RWPE1 (cell line): Measurements from ENCODE around the gene NLRX1.
"Not testable (repeated sequence)": the region's sequence is repeated elsewhere in the genome, so short reads cannot be mapped to it uniquely, and the experiment has no call there.

Experiments used
- CTCF ChIA-PET: fragments of 350-600 bp; sonication (Branson Sonifier 250); formaldehyde crosslinking; extraction: SDS; loops from one replicate; lab custom pipeline; 2021; lab: Yijun Ruan, JAX
- POLR2A ChIA-PET: fragments of 400-600 bp; formaldehyde crosslinking; extraction: SDS; loops from one replicate; lab custom pipeline; 2020; ENCODE audit warnings: antibody characterized with exemption; ENCODE audit not compliant: low non-redundant PET; lab: Yijun Ruan, JAX
- DNase-seq: peaks from one replicate; pipeline ENCODE4 v3.0.0; 2012; ENCODE audit warnings: low spot score
- H3K27ac ChIP-seq: fragments of 450-650 bp; 2 replicates; pipeline ENCODE4 v1.5.1; 2017
- TF ChIP-seq, protein P1 (sequence below): fragments of 450-650 bp; conservative IDR thresholded peaks from 2 replicates; pipeline ENCODE4 v1.5.1; 2017; ENCODE audit warnings: low read depth, mild to moderate bottlenecking

The NLRX1 gene

DNA sequence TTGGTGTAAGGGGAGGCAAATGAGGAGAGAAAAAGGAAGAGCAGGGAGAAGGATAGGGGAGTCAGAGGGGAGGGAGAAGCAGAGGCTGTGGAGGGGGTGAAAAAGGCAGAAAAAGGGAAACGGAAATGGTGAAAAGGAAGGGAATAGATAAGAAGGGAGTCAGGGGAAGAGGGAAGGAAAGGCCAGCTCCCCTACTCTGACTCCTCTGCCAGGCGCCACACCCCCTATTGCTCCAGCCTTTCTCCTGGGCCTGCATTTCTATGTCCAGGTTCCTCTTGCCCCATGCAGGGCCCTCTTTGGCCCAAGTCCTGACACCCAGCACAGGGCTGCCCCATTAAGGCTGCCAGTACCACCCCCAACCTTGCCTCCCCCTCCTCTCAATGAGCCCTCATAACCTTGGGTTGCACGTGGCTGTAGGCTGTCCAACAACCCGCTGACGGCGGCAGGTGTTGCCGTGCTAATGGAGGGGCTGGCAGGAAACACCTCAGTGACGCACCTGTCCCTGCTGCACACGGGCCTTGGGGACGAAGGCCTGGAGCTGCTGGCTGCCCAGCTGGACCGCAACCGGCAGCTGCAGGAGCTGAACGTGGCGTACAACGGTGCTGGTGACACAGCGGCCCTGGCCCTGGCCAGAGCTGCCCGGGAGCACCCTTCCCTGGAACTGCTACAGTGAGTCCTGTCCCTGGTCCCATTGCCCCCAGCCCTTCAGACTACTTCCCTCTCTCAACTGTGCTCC is 13.3 kb downstream of the NLRX1 start:
- TF ChIP-seq, protein P1, sequence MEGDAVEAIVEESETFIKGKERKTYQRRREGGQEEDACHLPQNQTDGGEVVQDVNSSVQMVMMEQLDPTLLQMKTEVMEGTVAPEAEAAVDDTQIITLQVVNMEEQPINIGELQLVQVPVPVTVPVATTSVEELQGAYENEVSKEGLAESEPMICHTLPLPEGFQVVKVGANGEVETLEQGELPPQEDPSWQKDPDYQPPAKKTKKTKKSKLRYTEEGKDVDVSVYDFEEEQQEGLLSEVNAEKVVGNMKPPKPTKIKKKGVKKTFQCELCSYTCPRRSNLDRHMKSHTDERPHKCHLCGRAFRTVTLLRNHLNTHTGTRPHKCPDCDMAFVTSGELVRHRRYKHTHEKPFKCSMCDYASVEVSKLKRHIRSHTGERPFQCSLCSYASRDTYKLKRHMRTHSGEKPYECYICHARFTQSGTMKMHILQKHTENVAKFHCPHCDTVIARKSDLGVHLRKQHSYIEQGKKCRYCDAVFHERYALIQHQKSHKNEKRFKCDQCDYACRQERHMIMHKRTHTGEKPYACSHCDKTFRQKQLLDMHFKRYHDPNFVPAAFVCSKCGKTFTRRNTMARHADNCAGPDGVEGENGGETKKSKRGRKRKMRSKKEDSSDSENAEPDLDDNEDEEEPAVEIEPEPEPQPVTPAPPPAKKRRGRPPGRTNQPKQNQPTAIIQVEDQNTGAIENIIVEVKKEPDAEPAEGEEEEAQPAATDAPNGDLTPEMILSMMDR: no peak
- H3K27ac ChIP-seq: no peak overlapping the region
- POLR2A ChIA-PET: no interaction called here
- DNase-seq: no peak
- CTCF ChIA-PET: interaction anchor here (1.1 kb wide), 1 partner anchor 15 kb away, joined by 3 read pairs; no protein-coding TSS in a partner anchor

DNA sequence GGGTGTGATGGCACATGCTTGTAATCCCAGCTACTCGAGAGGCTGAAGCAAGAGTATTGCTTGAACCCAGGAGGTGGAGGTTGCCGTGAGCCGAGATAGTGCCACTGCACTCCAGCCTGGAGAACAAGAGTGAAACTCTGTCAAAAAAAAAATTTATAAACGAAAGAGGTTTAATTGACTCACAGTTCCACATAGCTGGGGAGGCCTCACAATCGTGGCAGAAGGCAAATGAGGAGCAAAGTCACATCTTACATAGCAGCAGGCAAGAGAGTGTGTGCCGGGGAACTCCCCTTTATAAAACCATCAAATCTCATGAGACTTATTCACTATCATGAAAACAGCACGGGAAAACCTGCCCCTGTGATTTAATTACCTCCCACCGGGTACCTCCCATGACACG is 15.9 kb downstream of the NLRX1 start:
- H3K27ac ChIP-seq, DNase-seq, POLR2A ChIA-PET: not testable (repeated sequence)
- CTCF ChIA-PET: interaction anchor here (0.8 kb wide), 1 partner anchor 12 kb away, joined by 3 read pairs; no protein-coding TSS in a partner anchor

DNA sequence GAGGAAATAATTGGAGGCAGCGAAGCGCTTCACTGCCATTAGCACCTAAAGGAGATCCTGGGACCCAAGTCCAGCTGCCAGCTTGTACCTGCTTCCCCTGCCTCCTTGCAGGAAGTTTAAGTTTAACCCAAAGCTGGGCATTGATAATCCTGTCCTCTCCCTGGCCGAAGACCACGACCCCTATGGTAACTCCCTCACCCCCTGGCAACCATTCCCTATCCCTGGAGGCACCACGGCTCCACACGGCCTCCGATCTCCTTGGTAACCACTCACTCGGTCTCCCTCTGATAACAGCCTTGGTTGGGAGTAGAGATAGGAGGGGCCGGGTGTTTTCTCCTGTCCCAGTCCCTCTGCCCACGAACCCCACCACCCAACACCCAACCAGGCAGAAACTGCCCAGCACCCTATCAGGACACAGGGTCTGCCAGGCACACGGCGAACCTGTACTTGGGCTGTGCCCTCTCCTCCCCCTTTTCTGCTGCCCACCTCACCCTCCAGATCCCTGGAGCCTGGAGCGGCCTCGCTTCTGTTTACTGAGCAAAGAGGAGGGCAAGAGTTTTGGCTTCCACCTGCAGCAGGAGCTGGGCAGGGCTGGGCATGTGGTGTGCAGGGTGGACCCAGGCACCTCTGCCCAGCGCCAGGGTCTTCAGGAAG is 17.6 kb downstream of the NLRX1 start:
- no peak overlapping the region for H3K27ac ChIP-seq
- DNase-seq: no peak
- CTCF ChIA-PET: interaction anchor here (1.0 kb wide), 1 partner anchor 10 kb away, joined by 3 read pairs; no protein-coding TSS in a partner anchor
- TF ChIP-seq, protein P1: no peak
- POLR2A ChIA-PET: no interaction called here

DNA sequence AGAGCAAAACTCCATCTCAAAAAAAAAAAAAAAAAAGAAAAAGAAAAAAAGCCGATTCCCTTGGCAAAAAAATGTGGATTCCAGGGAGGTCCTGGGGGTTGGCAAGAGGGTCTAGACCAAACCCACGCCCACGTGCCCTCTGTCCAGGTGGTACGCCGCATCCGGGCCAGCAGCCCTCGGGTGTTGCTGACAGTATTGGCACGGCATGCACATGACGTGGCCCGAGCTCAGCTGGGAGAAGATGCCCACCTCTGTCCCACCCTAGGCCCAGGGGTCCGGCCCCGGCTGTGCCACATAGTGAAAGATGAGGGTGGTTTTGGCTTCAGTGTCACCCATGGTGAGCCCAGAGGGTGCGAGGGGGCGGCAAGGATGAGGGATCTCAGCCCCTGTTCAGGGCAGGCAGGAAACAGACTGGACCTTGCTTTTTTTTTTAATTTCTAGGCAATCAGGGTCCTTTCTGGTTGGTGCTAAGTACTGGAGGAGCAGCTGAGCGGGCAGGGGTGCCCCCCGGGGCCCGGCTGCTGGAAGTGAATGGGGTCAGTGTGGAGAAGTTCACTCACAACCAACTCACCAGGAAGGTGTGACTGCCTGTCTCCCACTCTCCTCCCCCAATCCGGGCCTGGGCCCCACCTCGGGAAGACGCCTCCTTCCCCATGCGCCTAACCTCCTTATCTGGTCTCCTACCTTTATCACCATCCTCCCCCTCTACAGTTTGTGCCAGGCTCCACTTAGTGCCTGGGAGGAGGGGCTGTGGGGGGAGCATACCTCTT is 18.8 kb downstream of the NLRX1 start:
- ChIA-PET CTCF (no interaction called here), POLR2A (no interaction called here)
- no peak overlapping the region for H3K27ac ChIP-seq
- TF ChIP-seq, protein P1: no peak
- no peak for DNase-seq

DNA sequence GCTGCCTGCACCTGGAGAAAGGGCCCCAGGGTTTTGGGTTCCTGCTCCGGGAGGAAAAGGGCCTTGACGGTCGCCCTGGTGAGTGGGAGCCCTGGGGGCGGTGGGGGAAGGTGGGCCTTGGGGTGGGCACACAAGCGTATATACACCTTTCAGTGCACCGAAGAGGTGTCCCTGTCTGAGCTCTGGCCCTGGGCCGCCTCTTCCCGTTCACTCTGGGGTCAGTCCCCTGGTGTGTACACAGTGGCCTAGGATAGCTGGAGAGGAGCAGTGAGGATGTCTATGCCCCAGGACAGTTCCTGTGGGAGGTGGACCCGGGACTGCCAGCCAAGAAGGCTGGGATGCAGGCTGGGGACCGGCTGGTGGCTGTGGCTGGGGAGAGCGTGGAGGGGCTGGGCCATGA is 19.5 kb downstream of the NLRX1 start:
- ChIA-PET CTCF (no interaction called here), POLR2A (no interaction called here)
- H3K27ac ChIP-seq: no peak overlapping the region
- TF ChIP-seq, protein P1: no peak
- no peak for DNase-seq

DNA sequence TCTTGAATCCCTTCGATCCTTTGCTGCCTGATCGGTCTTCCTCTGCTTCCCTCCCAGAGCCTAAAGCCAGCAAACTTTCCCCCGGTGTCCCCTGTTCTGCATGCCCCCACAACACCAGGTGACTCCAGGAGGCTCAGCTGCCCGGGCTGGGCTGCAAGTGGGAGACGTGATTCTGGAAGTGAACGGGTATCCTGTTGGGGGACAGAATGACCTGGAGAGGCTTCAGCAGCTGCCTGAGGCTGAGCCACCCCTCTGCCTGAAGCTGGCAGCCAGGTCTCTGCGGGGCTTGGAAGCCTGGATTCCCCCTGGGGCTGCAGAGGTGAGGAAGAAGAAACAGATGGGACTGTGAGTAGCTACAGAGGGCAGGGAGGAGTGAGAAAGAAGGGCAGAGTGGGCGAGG is 20.4 kb downstream of the NLRX1 start:
- ChIA-PET POLR2A (no interaction called here), CTCF (interaction anchor here (0.6 kb wide), 1 partner anchor 32 kb away, joined by 3 read pairs; no protein-coding TSS in a partner anchor)
- DNase-seq: no peak
- TF ChIP-seq, protein P1: no peak
- no peak overlapping the region for H3K27ac ChIP-seq
